GM18870 (cell line): Measurements from ENCODE around the gene CD164L2.
"Not testable (repeated sequence)": the region's sequence is repeated elsewhere in the genome, so short reads cannot be mapped to it uniquely, and the experiment has no call there.

Experiments
- ATAC-seq: cut with Tn5 transposase; IDR thresholded peaks from one replicate; pipeline ENCODE4 v1.9.1; 2021; ENCODE audit warnings: moderate library complexity; ENCODE audit not compliant: unreplicated experiment

Gene CD164L2

GRCh38 chr1:27391511-27392095 is 8.5 kb upstream of the CD164L2 start:
- ATAC-seq = no peak

GRCh38 chr1:27388337-27389005 is 5.3 kb upstream of the CD164L2 start:
- ATAC-seq = no peak

- ATAC-seq = not testable (repeated sequence)
These were observed 1.7 kb upstream of the CD164L2 start for GRCh38 chr1:27384797-27385196.

- no peak for ATAC-seq
These were observed 528 bp upstream of the CD164L2 start for GRCh38 chr1:27383661-27384060.

GRCh38 chr1:27381969-27382762 is 967 bp downstream of the CD164L2 start:
- no peak for ATAC-seq

GRCh38 chr1:27380766-27381733 is 2.1 kb downstream of the CD164L2 start:
- ATAC-seq = no peak

GRCh38 chr1:27380224-27380623 is 2.9 kb downstream of the CD164L2 start:
- ATAC-seq = no peak

GRCh38 chr1:27379564-27380122 is 3.5 kb downstream of the CD164L2 start:
- no peak for ATAC-seq

GRCh38 chr1:27377760-27378495 is 5.2 kb downstream of the CD164L2 start:
- no peak for ATAC-seq

GRCh38 chr1:27374362-27375086 is 8.6 kb downstream of the CD164L2 start, which contains the start of gene FCN3:
TSS of gene FCN3 (minus strand) at chr1:27374824. CDS start at chr1:27374818, 6 bp downstream.
- no peak for ATAC-seq

- ATAC-seq = no peak
These were observed 10.1 kb downstream of the CD164L2 start for GRCh38 chr1:27372808-27373690.

- ATAC-seq = no peak
These were observed 10.9 kb downstream of the CD164L2 start for GRCh38 chr1:27372022-27372807.

- no peak for ATAC-seq
These were observed 14.1 kb downstream of the CD164L2 start for GRCh38 chr1:27368869-27369582.

- ATAC-seq = no peak
These were observed 15.9 kb downstream of the CD164L2 start for GRCh38 chr1:27367160-27367650.

GRCh38 chr1:27366411-27367159 is 16.5 kb downstream of the CD164L2 start, which contains the start of gene MAP3K6:
TSS of gene MAP3K6 (minus strand) at chr1:27366961. CDS start at chr1:27366597, 364 bp downstream.
- ATAC-seq = no peak

- ATAC-seq = no peak
These were observed 17.1 kb downstream of the CD164L2 start for GRCh38 chr1:27366113-27366410.
